ENCODE results near the gene PCK1.

The PCK1 gene

DNA sequence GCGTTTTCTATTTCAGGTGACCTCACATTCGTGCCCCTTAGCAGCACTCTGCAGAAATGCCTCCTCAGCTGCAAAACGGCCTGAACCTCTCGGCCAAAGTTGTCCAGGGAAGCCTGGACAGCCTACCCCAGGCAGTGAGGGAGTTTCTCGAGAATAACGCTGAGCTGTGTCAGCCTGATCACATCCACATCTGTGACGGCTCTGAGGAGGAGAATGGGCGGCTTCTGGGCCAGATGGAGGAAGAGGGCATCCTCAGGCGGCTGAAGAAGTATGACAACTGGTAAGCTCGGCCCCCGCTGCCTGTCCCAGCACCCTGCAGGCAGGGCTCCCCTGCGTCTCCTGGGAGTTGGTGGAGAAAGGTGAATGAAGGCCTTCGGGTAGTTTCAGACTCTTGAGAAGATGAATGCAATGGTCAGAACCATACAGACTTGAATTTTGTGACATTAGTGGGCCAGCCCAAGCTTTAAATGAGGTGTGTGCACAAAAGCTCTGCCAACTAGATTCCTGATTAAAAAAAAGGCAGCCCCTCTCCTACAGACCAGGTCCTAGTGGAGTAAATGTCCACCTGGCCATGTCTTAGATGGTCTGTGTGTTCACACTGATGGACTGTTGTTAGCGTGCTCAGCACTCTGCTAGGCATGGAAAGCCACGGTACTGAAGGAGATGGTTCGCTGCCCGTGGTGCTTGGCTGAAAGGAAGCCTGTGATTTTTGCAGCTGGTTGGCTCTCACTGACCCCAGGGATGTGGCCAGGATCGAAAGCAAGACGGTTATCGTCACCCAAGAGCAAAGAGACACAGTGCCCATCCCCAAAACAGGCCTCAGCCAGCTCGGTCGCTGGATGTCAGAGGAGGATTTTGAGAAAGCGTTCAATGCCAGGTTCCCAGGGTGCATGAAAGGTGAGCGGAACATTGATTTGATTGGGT lies 708 bp downstream of the PCK1 start:
- DNase-seq, result no peak

DNA sequence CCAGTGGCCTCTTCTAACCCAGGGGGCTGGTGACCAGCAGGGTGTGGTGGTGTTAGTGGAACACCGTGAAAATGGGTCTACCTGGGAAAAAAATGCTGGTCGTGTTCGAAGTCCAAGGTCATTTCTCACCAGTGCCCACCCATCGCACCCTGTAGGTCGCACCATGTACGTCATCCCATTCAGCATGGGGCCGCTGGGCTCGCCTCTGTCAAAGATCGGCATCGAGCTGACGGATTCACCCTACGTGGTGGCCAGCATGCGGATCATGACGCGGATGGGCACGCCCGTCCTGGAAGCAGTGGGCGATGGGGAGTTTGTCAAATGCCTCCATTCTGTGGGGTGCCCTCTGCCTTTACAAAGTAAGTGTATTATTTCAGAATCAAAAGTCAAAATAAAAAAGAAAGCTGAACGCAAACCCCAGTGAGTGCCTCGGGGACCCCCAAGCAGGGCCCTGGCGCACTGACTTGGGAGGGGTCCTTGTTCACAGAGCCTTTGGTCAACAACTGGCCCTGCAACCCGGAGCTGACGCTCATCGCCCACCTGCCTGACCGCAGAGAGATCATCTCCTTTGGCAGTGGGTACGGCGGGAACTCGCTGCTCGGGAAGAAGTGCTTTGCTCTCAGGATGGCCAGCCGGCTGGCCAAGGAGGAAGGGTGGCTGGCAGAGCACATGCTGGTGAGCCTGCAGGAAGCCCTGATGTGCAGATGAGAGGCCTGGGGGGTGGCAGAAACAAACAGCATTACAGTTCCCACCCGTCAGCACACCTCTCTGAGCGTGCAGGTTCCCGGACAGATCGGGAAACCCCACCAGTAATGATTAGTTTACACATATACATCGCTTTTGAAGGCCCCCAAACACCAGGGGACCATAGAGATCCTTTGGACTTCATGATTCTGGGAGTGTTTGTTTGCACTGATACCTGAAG lies 1.9 kb downstream of the PCK1 start:
- no peak for DNase-seq

DNA sequence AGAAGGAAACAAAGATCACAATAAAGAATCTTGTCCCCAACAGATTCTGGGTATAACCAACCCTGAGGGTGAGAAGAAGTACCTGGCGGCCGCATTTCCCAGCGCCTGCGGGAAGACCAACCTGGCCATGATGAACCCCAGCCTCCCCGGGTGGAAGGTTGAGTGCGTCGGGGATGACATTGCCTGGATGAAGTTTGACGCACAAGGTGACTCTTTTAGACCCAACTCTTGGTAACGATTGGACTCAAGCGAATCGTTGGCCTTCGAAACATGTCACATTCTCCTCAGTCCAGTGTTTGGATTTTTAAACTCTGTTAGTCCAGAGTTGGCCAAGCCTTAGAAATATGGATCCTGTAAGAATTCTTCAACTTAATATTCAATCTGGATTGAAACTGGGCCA lies 2.6 kb downstream of the PCK1 start:
- no peak for DNase-seq

DNA sequence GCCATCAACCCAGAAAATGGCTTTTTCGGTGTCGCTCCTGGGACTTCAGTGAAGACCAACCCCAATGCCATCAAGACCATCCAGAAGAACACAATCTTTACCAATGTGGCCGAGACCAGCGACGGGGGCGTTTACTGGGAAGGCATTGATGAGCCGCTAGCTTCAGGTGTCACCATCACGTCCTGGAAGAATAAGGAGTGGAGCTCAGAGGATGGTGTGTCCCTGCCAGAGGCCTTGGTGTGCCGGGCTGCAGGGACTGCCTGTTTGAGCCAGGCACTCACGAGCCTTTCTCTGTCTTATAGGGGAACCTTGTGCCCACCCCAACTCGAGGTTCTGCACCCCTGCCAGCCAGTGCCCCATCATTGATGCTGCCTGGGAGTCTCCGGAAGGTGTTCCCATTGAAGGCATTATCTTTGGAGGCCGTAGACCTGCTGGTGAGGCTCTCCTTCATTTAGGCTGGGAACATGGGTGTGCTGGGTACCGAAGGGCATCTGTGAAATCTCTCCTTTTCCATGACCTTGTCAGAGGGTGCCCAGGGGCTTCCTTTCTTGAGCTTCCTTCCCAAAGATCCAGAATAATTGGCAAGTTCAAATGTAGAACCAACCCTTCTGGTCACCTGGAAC lies 3.4 kb downstream of the PCK1 start:
- no peak for DNase-seq

DNA sequence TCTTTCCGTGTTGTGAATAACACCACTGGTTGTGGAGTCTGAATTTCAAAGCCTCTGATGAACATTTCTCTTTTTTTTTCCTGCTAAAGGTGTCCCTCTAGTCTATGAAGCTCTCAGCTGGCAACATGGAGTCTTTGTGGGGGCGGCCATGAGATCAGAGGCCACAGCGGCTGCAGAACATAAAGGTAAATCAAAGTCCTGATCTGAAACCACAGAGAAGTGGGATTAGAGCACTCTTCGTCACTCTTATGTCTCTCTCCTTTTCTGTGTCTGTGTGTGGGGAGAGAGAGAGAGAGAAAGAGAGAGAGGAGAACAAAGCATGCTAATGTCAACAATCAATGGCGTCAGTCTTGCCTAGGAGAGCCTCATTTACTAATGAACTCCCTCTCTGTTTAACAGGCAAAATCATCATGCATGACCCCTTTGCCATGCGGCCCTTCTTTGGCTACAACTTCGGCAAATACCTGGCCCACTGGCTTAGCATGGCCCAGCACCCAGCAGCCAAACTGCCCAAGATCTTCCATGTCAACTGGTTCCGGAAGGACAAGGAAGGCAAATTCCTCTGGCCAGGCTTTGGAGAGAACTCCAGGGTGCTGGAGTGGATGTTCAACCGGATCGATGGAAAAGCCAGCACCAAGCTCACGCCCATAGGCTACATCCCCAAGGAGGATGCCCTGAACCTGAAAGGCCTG lies 4.2 kb downstream of the PCK1 start:
- DNase-seq, result no peak

DNA sequence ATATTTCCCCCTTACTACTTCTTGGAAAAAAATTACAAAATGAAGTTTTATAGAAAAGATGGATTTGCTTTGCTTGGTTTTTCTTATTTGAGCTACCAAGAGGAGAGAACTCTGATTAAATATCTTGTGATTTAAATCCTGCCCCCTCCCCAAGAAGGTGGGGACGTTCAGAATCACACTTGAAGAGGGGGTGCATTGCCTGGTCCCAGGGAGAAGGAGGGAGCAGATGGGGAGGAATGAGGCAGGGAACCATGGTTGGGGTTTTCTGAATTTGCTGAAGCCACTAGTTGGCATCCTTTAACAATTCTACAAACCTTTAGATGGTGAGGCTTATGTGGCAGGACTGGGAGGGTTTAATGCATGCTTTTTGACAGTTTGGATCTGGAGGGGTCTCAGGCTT lies 5.5 kb downstream of the PCK1 start:
- DNase-seq, result no peak

DNA sequence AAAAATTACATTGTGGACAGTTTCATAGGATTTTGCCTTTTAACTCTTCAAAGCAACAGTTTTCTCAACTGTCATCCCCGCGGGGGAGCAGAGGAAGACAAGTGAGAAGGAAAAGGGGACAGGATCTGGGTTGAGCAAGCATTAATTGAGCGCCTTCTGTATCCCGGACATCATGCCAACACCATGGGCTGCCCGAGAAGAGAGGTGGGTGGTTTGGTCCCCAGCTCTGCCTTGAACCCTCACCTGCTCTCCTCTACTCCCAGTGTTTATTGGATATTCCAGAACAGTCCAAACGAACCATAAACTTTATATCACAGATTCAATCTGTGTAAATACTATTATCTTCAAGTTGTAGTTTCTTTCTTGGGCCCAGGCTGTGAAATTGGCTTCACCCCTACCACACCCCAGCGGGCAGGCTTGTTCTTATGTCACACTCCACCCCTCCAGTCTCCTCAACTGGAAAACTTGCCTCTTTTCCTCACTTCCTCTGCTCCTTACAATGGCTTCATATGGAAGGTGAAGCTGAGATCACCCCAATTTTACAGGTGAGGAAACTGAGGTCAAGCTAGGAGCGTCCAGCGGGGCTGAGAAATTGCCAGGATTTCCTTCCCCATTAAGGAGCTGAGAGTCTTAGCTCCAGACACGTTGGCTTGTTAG lies 6.0 kb downstream of the PCK1 start:
- no peak for DNase-seq

DNA sequence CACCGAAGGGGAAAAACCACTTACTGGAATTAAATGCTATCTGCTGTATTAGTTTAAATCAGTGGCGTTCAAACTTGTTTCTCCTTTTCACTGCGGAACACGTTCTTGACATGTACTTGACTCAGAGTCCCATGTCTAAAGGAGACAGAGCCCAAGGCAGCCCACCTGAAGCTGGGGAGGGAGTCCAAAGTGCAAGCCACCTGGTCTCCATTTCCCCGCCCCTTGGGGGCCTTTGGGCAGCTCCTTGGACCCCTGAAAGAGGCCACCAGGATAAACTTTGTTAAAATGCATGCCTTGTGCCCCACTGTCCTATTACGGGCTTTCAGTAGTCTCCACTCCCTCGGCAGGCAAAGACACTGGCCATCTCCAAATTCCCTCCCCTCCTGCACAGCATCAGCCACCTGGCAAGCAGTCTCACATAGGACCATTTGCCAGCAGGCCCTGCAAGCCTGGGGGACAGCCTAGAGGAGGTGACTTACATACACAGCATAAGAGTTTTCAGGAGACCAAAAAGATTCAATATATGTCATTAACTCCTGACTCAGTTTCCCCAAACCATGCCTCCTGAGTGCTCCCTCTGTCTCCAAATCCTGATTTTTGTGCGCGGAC lies 6.7 kb downstream of the PCK1 start:
- DNase-seq, result no peak

DNA sequence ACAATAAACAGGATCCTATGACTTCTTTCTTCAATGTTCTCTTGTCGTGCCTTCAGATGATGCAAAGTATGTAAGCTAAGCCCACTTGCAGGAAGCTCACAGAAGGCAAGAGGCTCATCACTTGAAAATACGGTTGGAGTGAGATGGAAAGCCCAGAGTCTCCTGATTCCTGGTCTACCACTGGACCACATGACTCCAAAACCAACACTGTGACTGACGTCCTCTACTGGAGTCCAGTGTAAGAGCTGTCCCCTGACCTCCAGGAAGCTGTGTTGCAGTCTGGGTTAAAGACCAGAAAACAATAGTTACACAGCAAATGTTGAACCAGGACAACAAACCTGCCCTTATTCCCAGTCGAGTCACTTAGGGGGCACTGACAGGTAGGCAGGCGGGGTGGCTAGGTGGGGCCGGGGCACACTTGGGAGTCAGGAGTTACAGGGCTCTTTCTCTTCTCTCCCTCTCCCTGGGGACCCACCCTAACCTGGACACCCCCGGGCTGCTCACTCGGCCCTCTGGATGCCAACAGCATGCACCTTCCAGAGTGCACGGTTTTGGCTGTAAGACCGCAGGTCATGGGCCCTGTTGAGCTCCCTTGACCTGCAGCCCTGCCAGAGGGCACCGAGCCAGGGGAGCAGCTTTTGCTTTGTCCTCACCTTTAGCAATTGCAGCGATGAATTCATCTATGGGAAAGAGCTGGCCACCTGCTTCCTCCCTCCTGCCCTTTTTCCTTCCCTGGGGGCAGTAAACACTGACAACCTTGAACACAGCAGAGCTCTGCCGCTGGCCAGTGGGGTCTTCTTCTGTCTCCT lies 7.4 kb downstream of the PCK1 start:
- no peak for DNase-seq

DNA sequence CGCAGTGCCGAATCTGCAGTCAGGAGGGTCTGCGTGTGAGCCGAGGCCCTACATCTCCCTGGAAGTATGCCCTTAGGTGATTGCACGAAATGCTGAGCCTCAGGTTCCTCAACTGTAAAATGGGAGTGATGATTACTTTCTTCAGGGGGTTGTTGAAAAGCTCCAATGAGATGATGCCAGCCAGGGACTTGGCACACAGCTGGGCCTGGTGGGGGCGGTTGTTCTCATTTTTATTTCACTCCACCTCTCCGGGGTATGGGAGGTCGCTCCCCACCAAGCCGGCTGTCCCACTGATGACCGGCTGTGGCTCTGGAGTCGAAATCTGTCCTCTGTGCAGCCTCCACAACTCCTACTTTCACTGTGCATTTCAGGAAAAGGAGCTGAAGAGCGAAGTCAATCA lies 8.1 kb downstream of the PCK1 start:
- no peak for DNase-seq

DNA sequence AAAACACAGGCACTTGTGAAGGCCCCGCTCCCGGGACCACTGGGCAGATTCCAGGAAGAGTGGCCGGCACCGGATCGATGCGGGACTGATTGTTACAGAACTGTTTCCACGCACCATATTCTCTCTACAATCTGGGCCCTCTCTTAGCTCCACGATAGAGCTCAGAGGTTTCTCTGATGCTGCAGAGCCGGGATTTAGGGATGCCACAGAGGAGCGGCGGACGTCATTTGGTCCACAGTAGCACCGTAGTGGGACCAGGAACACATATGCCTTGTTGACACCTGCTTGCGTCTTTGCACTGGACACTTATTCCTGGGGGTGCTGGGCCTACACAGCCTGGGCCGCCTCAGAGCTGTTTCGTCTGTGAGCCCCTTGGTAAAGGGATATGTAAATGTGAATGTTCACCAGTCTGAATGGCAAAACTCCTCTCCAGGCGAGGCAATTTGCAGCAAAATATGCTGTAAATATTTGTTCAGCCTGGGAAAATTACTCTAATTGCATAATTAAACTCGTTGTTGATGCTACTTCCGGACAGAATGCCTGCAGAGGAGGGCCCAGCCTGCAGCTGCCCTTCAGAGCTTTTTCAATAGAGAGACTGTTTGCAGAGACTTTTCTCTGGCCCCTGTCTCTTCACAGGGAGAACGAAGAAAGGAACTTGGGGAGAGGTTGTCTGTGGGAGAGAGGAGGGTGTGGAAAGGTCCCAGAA lies 9.4 kb downstream of the PCK1 start:
- DNase-seq, result no peak

DNA sequence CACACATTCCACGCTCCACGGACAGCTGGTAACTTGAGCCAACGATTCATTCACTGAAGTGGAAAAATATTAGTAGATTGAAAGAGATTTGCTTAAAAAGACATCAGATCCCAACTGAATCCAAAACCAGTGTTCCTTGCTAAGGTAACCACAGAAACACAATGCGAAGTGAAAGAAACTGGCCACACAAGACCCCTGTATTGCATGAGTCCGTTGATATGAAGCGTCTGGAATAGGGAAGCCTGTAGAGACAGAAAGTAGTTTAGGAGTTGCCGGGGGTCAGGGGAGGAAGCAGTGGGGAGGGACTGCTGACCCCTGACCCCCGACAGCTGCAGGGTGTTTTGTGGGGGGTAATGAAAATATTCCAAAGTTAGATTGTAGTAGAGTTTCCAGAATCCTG lies 10.0 kb downstream of the PCK1 start:
- DNase-seq, result no peak

DNA sequence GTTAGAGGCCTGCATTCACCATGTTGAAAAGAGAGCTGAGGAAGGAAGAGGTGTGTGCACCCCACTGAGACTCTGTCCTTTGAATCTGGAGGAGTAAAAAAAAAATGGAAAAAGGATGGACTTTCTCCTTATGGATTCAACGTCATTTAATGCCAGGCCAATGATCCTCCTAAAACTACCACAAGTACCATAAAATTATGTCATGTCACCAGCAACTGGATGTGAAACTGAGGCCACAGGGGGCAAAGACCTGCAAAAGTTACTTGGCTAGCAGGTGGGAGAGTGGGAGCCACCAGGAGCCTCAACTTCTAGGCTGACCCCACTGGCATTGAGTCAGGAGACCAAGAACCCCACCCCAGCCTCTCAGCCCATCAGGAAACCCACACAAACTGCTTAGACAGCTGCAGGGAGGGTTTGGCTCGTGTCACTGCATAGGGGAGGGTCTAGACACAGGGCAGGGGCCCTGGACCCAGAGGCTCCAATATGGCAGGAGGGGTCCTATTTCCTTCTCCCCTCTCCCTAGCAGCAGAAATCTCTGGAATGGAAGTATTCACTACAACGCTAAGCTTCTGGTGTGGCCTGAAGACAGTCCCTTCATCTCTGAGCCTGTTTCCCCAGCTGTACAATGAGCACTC lies 11.0 kb downstream of the PCK1 start:
- DNase-seq, result no peak

DNA sequence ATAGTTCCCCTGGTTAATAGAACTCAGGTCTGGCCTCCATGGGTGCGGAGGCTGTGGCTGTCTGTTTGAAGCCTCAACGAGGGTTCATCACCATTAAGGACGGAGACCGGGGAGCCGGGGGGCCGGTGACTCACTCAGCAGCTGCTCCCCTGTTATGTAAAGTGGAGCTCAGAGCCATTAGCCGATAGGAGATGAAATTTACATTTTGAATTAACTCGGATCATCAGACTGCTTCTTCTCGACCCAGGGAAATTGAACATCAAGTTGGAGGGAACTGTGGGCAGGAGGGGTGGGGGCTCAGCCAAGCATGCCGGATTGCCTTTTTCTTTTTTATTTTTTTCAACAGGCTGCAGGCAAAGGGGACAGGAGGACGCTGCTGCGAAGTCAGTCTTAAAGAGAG lies 12.3 kb downstream of the PCK1 start:
- DNase-seq, result no peak

DNA sequence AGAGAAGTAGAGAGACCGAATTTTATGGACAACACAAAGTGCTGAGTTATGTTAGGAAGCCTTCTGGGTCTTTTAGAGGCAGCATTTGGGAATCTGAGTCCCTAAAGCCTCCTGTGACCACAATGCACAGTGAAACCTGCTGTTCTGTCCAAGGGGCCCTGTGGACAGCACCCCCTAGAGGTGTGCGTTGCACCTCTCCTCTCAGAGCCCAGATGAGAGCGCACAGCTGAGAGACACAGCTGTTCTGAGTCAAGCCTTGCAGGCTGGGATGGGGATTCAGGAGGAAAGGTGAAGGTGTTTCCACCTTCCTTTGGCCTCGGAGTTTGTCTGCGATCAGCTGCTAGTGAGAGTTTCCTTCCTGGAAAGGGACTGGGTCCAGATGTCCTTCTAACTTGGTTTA lies 13.0 kb downstream of the PCK1 start:
- DNase-seq, result peak; percentile 73

DNA sequence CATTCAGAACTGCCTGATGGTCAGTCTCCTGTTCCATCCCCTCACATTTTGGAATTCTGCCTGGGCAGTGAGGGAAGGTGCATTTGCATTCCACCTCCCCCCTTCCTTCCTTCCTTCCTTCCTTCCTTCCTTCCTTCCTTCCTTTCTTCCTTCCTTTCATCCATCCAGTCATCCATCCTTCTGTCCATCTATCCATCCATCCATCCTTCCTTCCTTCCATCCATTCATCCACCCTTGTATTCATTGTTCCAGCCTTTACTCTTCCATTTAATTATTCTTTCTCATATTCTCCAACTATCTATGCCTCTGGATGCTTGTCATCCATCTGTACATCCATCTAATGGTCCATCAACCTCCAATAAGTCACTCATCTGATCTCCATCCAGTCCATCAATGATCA lies 14.0 kb downstream of the PCK1 start:
- DNase-seq, result no peak

DNA sequence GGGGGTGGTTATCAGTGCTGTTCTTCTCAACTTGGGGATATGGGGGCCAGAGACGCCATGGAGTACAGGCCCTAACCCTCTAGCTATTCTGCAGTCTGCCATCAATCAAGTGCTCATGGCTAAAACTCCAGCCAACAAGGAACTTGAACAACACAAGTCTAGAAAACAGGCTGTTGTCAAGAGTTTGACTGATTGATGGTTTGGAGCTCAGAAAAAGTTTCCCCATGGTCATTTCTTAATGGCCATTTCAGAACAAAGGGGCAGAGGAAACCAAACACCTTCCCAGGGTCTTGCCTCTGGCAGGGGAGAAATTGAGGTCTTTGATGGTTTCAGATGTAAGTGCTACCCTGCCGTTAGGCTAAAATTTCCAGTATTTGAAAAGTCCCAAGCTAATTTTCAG lies 15.1 kb downstream of the PCK1 start:
- DNase-seq, result no peak

DNA sequence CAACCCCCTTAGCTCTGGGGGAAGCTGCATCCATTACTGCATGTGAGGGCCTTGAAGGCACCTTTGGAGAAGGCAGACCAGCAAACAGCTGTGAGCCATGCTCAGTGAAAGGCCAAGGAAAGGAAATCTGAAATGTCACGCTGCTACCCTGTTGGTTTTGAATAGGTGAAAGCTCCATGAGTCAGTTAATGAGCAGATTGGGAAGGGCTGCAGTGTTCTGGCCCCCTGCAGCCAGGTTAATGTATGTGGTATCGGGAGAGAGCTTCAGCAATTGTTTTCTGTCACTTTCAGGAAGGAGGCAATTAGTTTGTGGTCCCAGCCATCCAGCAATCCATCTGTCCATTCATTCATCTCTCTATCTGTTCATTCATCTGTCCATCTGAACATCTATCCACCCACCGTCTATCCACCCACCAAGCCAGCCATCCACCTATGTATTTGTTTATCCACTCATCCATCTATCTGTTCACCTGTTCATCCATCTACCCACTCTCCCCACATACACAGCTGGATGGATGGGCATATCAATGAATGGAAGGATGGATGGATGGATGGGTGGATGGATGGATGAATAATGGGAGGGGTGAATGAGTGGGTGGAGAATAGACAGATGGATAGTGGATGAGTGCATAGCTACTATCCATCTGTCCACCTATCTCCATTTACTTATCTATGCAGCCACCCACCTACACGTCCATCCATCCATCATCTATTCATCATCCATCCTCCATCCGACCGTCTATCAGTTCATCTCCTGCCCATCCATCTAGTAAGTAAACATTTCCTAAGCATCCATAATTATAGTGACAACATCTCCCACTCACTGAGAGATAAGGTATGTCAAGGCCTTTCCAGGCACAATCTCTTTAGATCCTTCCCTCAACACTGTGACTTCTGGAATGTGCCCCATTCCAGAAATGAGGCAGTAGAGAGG lies 16.0 kb downstream of the PCK1 start:
- DNase-seq, result no peak
